HUES64 (cell line): ENCODE results near the gene KIAA0930.
"Not testable (repeated sequence)": the region's sequence is repeated elsewhere in the genome, so short reads cannot be mapped to it uniquely, and the experiment has no call there.

ENCODE experiments used
- H3K27ac ChIP-seq: 2 replicates; pipeline ENCODE4 v1.7.0; 2013; ENCODE audit warnings: low read depth, low read length, inconsistent platforms
- H3K27me3 ChIP-seq: 2 replicates; pipeline ENCODE4 v1.6.1; 2013; ENCODE audit warnings: mild to moderate bottlenecking, low read length; ENCODE audit not compliant: insufficient read depth
- H3K36me3 ChIP-seq: 2 replicates; pipeline ENCODE4 v1.6.1; 2013; ENCODE audit warnings: mild to moderate bottlenecking, low read length; ENCODE audit not compliant: insufficient read depth
- H3K4me1 ChIP-seq: 2 replicates; pipeline ENCODE4 v1.6.1; 2013; ENCODE audit warnings: mild to moderate bottlenecking, low read length, moderate library complexity; ENCODE audit not compliant: insufficient read depth
- H3K4me3 ChIP-seq: 2 replicates; pipeline ENCODE4 v1.5.1; 2013; ENCODE audit warnings: mild to moderate bottlenecking, low read length, moderate library complexity
- H3K9ac ChIP-seq: 2 replicates; pipeline ENCODE4 v1.6.1; 2013; ENCODE audit warnings: mild to moderate bottlenecking, low read depth, low read length
- H3K9me3 ChIP-seq: 2 replicates; pipeline ENCODE4 v1.6.1; 2013; ENCODE audit warnings: low read depth, low read length; ENCODE audit not compliant: insufficient read depth
- WGBS: fragments of 150-250, 120-280 bp; methylation state at CpG from one replicate; pipeline ENCODE4 v1.1.7; 2013; ENCODE audit warnings: missing lambda C conversion rate; 5-methylcytosine and 5-hydroxymethylcytosine counted together

The KIAA0930 gene

DNA sequence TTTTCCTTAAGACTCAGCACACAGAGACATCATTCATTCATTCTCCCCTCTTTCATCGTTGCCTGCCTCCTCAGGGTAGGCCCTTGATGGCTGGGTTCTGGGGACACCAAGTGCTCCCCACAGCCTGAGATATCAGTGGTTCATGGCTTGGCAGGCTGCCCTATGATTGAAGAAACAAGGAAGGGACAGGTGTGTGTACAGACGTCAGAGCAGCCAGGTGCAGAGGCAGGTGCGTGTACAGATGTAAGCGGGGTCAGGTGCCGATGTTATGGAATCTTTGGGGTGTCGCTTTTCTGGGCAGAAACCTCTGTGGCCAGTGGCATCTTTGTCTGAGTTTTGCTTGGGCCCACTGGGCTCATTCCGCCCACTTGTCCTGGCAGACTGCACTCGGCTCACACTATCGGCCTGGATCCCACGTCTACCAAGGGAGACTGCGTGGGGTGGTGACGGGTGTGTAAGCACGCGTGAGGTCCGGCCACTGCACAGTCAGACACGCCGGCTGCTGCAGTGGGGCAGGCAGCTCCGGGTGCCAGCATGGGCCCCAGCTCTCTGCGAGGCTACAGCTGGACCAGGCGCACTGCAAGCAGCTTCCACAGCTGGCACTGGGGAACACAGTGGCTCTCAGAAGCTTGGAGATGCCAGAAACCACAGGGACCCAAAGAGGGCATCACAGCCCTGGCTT lies 20.9 kb upstream of the KIAA0930 start:
- WGBS: 96% methylated on average over 20 of the region's 20 CpGs
- H3K4me1 ChIP-seq: no peaks in the 10 kb centered on the region
- peaks cover 8% of the 10 kb centered on the region; the same call in 1 of the 2 replicates for H3K27me3 ChIP-seq
- no peak overlapping the region for H3K9ac ChIP-seq
- H3K4me3 ChIP-seq: no peak overlapping the region
- H3K9me3 ChIP-seq: no peaks in the 10 kb centered on the region
- no peak overlapping the region for H3K27ac ChIP-seq
- H3K36me3 ChIP-seq: no peaks in the 10 kb centered on the region

DNA sequence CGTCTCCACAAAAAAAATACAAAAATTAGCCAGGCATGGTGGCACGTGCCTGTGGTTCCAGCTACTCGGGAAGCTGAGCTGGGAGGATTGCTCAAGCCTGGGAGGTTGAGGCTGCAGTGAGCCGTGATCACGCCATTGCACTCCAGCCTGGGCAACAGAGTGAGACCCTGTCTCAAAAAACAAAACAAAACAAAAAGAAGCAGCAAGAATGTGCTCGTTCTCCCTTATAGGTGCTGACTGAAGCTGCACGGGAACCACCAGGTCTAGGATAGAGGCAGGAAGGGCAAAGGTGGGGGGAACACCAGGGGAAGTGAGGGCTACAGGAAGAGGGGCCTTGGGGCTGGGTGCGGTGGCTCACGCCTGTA lies 19.7 kb upstream of the KIAA0930 start:
- H3K27me3 ChIP-seq, H3K4me1 ChIP-seq, H3K36me3 ChIP-seq, H3K9me3 ChIP-seq, H3K4me3 ChIP-seq, H3K27ac ChIP-seq, H3K9ac ChIP-seq: not testable (repeated sequence)
- 89% methylated on average over 9 of the region's 9 CpGs for WGBS

DNA sequence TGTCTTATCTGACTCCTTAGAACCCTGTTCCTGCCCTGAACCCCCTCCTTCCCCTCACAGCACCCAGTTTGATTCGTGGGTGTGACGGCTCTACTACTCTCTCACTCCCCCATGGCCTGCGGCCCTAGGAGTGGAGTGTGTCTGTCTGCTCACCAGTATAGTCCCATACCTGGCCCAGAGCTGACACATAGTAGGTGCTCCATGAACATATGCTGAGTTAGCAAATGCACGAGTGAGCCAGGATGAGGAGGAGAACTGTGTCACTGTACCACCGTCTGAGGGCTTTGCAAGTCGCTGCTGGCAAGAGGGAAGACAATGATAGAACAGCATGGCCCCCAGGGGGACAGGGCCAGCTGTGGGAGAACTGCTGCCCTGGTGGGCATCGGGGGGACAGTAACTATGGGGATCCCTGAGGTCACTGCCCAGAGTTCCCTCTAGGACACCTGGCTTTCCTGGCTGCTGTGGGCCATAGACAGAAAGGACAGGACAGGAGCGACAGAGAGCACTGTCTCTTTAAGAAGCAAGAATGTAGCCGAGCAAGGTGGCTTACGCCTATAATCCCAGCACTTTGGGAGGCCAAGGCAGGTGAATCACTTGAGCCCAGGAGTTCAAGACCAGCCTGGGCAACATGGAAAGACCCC lies 19.2 kb upstream of the KIAA0930 start:
- 83% methylated on average over 10 of the region's 10 CpGs for WGBS
- Histone ChIP-seq H3K4me3 (no peak overlapping the region), H3K27ac (no peak overlapping the region), H3K36me3 (no peaks in the 10 kb centered on the region), H3K9ac (no peak overlapping the region), H3K4me1 (no peaks in the 10 kb centered on the region), H3K27me3 (peaks cover 8% of the 10 kb centered on the region; the same call in 1 of the 2 replicates), H3K9me3 (no peaks in the 10 kb centered on the region)

DNA sequence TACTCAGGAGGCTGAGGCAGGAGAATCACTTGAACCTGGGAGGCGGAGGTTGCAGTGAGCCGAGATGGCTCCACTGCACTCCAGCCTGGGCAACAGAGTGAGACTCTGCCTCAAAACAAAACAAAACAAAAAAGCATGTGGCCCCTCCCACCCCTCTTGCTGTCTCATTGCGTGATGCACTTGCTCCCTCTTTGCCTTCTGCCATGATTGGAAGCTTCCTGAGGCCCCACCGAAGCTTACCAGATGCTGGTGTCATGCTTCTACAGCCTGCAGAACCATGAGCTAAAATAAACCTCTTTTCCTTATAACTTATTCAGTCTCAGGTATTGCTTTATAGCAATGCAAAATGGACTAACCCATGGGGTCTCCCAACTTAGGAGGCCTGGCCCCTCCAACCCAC lies 17.2 kb upstream of the KIAA0930 start:
- not testable (repeated sequence) for H3K4me3 ChIP-seq, H3K9me3 ChIP-seq, H3K36me3 ChIP-seq, H3K27ac ChIP-seq, H3K27me3 ChIP-seq, H3K9ac ChIP-seq, H3K4me1 ChIP-seq
- 94% methylated on average over 4 of the region's 4 CpGs for WGBS

DNA sequence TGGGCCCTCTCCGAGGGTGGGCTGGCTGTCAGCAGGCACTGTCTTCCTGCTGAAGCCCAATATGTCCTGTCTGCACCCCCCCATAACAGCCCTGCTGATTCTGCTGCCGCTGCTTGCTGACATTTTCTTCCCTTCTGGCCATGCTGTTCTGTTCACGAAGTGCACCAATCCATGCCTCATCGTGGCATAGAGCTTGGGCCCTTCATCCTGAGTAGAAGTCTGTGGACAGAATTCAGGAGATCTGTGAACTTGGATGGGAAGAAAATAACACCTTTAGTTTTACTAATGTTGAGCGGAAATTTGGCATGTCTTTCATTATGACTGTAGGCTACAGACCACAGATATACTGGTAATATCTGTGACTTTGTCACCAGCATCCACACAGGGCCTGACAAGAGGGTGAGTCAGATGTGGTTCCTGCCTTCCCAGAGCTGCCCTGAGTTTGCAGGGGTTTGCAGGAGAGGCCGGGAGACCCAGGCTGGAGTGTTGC lies 14.1 kb upstream of the KIAA0930 start:
- Histone ChIP-seq H3K27me3 (no peaks in the 10 kb centered on the region), H3K9ac (no peak overlapping the region), H3K4me1 (no peaks in the 10 kb centered on the region), H3K9me3 (no peaks in the 10 kb centered on the region), H3K4me3 (no peak overlapping the region), H3K36me3 (no peaks in the 10 kb centered on the region), H3K27ac (no peak overlapping the region)
- 88% methylated on average over 6 of the region's 6 CpGs for WGBS

DNA sequence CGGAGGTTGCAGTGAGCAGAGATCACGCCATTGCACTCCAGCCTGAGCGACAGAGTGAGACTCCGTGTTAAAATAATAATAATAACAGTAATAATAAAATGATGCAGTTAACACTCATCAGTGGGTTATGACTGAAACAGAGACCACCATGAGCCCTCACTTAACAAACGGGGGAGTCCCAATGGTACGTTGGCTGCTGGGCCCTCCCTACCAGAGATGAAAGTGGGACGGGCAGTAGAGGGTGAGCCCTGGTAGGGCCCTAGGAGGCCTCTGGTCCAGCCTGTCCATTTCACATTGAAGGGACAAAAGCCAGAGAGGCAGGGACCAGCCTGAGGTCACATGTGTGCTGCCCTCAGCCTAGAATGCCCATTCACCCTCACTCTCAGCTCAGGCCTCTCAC lies 13.7 kb upstream of the KIAA0930 start:
- WGBS: 95% methylated on average over 5 of the region's 7 CpGs
- H3K4me3 ChIP-seq: no peak overlapping the region
- H3K27me3 ChIP-seq: no peaks in the 10 kb centered on the region
- no peaks in the 10 kb centered on the region for H3K4me1 ChIP-seq
- no peak overlapping the region for H3K27ac ChIP-seq
- H3K36me3 ChIP-seq: no peaks in the 10 kb centered on the region
- no peak overlapping the region for H3K9ac ChIP-seq
- no peaks in the 10 kb centered on the region for H3K9me3 ChIP-seq

DNA sequence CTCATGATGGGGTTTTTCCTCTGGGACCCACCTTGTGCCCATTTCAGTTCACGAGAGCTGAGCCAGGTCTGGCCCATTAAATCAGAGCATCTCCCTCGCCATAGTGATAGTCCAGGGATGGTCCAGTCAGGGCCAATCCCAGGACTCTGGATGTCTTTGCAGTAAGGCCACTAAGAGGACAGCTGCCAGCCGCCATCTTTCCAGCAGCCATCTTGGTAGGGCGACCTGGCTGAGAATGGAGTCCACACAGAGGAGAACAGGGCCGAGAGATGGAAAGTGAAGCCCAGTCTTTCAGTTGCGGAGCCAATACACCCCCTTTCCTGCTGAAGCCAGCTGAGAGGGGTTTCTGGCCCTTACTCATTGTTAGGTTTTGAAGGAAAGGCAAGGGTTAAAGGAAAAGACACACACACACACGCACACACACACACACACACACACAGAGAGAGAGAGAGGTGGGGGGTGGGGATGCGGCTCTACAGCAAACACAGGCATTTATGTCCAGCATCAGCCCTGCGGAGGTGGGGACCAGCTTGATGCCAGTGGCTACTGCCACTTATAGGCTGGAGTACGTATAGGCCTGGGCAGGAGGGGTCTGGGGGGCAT lies 12.4 kb upstream of the KIAA0930 start:
- no peaks in the 10 kb centered on the region for H3K4me1 ChIP-seq
- H3K9ac ChIP-seq: no peak overlapping the region
- H3K27ac ChIP-seq: no peak overlapping the region
- 86% methylated on average over 9 of the region's 10 CpGs for WGBS
- H3K9me3 ChIP-seq: no peaks in the 10 kb centered on the region
- no peak overlapping the region for H3K4me3 ChIP-seq
- H3K27me3 ChIP-seq: no peaks in the 10 kb centered on the region
- no peaks in the 10 kb centered on the region for H3K36me3 ChIP-seq

DNA sequence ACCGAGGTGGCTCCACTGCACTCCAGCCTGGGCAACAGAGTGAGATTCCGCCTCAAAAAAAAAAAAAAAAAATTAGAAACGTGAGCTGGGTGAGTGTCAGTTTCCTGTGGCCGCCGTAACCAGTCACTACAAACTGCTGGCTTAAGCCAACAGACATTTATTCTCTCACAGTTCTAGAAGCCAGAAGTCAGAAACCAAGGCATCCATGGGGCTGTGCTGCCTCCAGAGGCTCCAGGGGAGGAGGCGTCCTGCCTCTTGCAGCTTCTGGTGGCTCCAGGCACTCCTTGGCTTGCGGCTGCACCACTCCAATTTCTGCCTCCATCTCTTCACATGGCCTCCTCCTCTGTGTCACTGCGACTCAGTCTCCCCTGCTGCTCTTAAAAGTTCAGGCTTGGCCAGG lies 11.1 kb upstream of the KIAA0930 start:
- Histone ChIP-seq H3K27me3 (no peaks in the 10 kb centered on the region), H3K4me1 (no peaks in the 10 kb centered on the region), H3K4me3 (no peak overlapping the region), H3K9ac (no peak overlapping the region), H3K36me3 (no peaks in the 10 kb centered on the region), H3K27ac (no peak overlapping the region), H3K9me3 (no peaks in the 10 kb centered on the region)
- WGBS: 92% methylated on average over 8 of the region's 8 CpGs

DNA sequence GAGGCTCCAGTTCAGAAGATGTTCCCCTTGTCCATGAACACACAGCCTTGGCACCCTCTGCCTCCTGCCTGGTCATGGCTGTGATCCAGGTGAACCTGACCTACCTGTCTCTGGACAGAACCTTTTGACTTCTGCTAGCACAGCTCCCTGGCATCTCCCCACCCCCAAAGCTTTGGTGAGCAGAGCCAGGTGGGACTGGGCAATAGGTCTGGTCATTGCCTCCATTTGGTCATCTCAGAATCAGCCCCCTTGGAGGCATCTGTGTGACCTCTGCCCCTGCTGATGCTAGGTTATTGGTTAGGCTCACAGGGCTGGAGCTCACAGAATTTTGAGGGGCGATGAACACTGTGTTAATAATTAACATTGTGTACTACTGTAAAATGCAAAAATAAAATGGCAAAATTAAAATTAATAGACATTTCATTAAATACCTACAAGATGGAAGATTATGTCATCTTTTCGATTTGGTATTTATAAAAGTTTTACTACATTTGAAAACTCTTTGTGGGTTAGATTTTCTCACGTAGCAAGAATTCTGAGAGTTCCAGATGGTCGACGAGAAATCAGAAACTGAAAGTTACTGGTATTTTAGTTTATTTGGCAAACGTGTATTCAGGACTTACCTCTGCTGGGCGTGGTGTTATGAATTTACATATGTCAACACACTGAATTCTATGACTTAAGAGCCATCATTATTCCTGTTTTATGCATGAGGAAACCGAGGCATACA lies 8.3 kb upstream of the KIAA0930 start:
- Histone ChIP-seq H3K9me3 (no peaks in the 10 kb centered on the region), H3K9ac (no peak overlapping the region), H3K4me3 (no peak overlapping the region), H3K36me3 (no peaks in the 10 kb centered on the region), H3K27me3 (no peaks in the 10 kb centered on the region), H3K27ac (no peak overlapping the region), H3K4me1 (peaks cover 4% of the 10 kb centered on the region; the same call in 1 of the 2 replicates)
- WGBS: 88% methylated on average over 7 of the region's 8 CpGs

DNA sequence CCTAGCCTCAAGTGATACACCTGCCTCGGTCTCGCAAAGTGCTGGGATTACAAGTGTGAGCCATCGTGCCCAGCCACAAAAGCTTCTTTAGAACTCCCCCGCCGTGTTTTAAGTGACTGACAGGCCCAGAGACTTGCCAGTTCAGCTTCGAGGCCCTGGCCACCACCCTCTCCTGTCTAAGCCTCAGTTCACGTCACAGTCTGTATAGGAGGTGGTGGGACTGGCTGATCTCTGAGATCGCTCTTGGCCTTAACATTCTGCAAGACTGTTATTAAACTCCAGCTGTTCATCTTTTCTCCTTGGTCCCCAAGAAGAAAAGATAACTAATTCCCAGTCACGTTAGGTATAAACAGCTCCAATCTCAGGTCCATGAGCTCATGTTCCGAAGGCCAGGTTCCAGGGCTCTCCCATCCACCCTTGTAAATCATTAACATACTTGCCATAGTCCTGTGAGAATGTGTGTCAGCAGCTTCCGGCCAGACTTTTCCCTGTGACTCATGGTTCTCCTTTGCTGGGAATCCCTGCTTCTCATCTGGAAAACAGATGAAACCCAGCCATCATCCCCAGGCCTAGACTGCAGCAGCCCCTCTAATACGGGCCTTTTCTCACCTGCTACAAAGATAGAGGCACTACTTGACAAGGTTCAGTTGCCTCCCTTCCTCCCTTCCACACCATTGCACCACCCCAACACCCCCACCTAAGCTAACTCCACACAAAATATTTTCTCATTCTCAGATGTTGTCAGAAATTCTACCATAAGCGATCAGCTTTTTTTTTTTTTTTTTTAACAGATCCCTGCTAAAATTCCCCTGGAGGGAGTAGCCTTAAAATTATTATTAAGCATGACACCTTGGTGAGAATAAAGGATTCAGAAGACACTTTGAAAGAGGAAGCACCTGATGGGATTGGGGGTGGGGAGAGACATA lies 5.6 kb upstream of the KIAA0930 start:
- Histone ChIP-seq H3K4me1 (peaks cover 4% of the 10 kb centered on the region; the same call in 1 of the 2 replicates), H3K9me3 (no peaks in the 10 kb centered on the region), H3K36me3 (no peaks in the 10 kb centered on the region), H3K9ac (no peak overlapping the region), H3K27ac (no peak overlapping the region), H3K27me3 (peaks cover 11% of the 10 kb centered on the region; the same call in 1 of the 2 replicates), H3K4me3 (no peak overlapping the region)
- 81% methylated on average over 13 of the region's 13 CpGs for WGBS
